Measurements from ENCODE around the gene STX11.

The STX11 gene

DNA sequence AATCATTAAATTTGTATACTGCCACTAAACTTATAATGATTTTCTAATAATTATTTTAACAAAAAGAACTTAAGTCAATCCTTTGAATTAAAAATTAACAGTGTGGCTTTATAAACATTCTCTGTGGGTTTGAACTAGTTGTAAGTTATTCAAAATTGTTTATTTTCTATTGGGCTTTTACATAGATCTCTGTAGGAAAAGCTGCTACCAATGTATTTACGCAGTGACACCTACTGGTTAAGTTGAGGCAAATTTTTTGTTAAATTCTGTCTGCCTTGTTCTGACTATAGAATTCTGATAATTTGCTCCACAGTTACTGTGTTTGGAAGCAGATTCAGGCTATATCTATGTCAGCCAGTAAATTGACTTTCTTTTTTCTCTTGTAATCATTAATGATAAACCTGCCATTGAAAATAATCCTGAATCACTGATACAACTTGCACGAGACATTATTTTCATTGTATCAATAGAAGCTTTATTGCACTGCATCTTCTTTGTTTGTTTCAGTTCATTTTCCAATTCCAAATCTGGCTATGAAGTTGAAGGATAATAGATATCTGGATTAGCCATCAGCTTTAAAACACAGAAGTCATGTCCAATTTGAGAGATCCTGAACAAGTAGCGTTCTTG, 68.9 kb downstream of the STX11 start:
- no peak overlapping the region for H3K4me3 ChIP-seq (ENCODE audit: low read depth, low read length)
- peak; percentile 23 for DNase-seq (ENCODE audit: low read depth)
- TF ChIP-seq, protein P1, sequence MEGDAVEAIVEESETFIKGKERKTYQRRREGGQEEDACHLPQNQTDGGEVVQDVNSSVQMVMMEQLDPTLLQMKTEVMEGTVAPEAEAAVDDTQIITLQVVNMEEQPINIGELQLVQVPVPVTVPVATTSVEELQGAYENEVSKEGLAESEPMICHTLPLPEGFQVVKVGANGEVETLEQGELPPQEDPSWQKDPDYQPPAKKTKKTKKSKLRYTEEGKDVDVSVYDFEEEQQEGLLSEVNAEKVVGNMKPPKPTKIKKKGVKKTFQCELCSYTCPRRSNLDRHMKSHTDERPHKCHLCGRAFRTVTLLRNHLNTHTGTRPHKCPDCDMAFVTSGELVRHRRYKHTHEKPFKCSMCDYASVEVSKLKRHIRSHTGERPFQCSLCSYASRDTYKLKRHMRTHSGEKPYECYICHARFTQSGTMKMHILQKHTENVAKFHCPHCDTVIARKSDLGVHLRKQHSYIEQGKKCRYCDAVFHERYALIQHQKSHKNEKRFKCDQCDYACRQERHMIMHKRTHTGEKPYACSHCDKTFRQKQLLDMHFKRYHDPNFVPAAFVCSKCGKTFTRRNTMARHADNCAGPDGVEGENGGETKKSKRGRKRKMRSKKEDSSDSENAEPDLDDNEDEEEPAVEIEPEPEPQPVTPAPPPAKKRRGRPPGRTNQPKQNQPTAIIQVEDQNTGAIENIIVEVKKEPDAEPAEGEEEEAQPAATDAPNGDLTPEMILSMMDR (IDR thresholded peaks at IDR 0.05; ENCODE audit: control insufficient read depth, extremely low read depth, insufficient read depth): peak; percentile 67

DNA sequence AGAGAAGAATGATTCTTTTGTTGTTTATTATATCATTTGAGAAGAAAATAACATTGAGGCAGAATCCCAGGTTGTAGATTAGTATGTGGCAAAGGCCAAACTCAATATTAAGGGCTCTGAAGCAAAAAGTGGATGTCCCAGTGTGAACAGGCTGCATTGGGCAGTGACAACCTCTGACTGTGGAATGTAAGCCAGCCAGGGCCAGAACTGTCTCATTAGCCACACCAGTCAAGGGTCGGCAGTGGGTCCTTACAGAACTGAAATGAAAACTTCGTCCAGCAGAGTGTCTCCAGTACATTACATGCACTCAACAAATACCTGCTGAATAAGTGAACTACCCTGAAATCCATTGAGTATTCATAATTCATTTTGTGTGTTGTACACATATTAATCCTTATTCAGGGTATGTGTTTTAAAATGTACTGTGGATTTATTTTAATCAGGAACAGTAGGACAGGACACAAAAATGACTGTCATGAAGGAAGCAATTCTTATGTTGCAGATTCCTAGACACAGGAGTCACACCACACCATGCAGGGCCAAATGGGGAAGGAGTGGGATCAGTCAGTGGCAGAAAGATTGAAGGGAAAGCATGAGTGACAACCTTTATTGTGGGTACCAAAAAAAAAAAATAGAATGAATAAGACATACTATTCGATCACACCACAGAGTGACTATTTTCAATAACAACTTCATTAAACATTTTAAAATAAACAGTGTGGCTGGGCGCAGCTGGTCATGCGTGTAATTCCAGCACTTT, 69.9 kb downstream of the STX11 start:
- TF ChIP-seq, protein P1 (IDR thresholded peaks at IDR 0.05; ENCODE audit: control insufficient read depth, extremely low read depth, insufficient read depth): no peak
- no peak overlapping the region for H3K4me3 ChIP-seq (ENCODE audit: low read depth, low read length)
- no peak for DNase-seq (ENCODE audit: low read depth)

- DNase-seq (ENCODE audit: low read depth): no peak
- TF ChIP-seq, protein P1 (IDR thresholded peaks at IDR 0.05; ENCODE audit: control insufficient read depth, extremely low read depth, insufficient read depth): no peak
- no peak overlapping the region for H3K4me3 ChIP-seq (ENCODE audit: low read depth, low read length)
Observed at GRCh38 chr6:144223686-144224085, 73.4 kb downstream of the STX11 start.

- DNase-seq (ENCODE audit: low read depth): no peak
- H3K4me3 ChIP-seq (ENCODE audit: low read depth, low read length): no peak overlapping the region
- TF ChIP-seq, protein P1 (IDR thresholded peaks at IDR 0.05; ENCODE audit: control insufficient read depth, extremely low read depth, insufficient read depth): no peak
Observed at GRCh38 chr6:144231721-144232120, 81.4 kb downstream of the STX11 start.

DNA sequence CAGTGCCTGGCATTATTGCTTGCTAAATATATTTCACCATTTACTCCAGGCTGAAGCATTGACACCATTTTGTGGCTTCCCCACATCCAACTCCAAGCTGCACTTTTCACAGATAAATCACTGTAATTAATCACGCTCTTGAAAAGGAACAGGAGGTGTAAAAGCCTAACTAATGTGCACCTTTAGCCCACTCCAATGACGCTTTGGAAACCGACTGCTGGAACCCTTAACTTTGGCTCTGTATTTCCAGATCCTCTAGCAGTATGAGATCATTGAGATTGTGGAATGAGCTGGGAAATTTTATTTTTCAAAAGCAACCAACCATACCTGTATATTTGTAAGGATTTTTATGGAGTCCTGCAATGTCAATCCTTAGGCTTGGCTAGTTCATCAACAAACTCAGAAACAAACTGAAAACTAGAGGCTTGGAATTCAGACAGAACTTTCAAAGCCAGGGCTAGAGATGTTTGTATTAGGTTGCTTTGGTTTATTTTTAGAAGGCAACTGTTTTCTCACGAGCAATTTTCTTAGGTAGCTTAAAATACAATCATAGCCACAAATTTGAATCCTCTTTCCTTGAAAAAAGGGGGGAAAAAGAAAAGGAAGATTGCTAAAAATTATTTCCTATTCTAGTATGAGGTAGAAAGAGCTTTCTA, 82.0 kb downstream of the STX11 start:
- no peak for DNase-seq (ENCODE audit: low read depth)
- TF ChIP-seq, protein P1 (IDR thresholded peaks at IDR 0.05; ENCODE audit: control insufficient read depth, extremely low read depth, insufficient read depth): no peak

GRCh38 chr6:144232832-144233230, 82.5 kb downstream of the STX11 start:
- H3K4me3 ChIP-seq (ENCODE audit: low read depth, low read length): no peak overlapping the region

More for the DNA sequence above, 82.0 kb downstream of the STX11 start:
- H3K4me3 ChIP-seq (ENCODE audit: low read depth, low read length): no peak overlapping the region

More at GRCh38 chr6:144232832-144233230, 82.5 kb downstream of the STX11 start:
- no peak for DNase-seq (ENCODE audit: low read depth)
- TF ChIP-seq, protein P1 (IDR thresholded peaks at IDR 0.05; ENCODE audit: control insufficient read depth, extremely low read depth, insufficient read depth): no peak

All from LNCaP clone FGC (cell line).